Measurements from ENCODE around the gene CSNK2B. TPM values are rescaled to one million over a fixed set of nuclear protein-coding genes. Genes with fewer than 3 reads are reported as not detected.

CSNK2B gene
- total and polyA plus RNA-seq, 10 of the 15 experiments (the other 5 are each of a cell fraction or from before 2014, with no cell fraction given) = 56.3 to 405 (median 286) TPM

DNA sequence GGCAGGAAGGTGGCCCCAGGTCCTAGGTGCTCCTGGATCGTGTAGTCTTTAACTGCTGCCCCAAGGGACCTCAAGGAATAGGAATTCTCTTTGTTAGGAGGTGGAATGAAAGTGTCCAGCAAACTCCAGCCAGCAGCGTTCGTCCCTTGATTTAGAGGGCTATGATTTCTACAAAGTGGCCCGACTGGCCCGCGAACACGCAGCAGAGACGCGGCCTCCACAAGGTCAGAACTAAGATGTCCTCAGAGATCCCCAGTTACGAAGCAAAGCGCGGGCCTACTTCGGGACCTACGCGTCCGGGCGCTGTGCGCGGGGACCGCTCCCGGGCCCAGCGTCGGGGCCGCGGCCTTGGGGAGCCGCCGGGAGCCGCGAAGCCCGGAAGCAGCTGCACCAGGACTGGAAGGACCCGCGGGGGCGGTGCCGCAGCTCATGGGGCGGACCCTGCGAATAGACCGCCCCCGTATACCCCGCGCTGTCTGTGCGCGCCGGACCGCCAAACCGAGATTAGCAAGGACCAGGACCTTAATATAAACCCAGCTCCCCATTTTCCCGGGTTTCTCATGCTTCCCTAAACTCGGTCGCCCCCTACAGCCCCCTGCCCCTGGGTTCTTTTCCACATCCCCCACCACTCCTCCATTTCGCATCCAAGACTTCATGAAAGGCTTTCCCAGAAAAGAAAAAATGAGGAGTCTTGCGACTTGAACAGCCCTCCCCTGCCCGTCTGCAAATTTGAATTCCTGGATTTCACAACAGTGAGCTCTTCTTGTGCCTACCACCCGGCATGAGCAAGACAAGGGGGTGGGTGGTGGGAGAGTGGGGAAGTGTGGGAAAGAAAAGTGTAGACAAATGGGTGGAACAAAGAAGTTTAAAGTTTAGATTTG, 5.3 kb upstream of the CSNK2B start, which contains the start of gene C6orf47 (continued):
- TF ChIP-seq BACH1 (IDR thresholded peaks at IDR 0.05; ENCODE audit: borderline replicate concordance) = peak; percentile 85
- TF ChIP-seq SUPT20H (IDR thresholded peaks at IDR 0.05; ENCODE audit: borderline replicate concordance, control insufficient read depth, low read depth, low read length) = no peak
- TF ChIP-seq RFX5 (IDR thresholded peaks at IDR 0.05; ENCODE audit: low read depth, low read length) = no peak
- TF ChIP-seq, protein P1, sequence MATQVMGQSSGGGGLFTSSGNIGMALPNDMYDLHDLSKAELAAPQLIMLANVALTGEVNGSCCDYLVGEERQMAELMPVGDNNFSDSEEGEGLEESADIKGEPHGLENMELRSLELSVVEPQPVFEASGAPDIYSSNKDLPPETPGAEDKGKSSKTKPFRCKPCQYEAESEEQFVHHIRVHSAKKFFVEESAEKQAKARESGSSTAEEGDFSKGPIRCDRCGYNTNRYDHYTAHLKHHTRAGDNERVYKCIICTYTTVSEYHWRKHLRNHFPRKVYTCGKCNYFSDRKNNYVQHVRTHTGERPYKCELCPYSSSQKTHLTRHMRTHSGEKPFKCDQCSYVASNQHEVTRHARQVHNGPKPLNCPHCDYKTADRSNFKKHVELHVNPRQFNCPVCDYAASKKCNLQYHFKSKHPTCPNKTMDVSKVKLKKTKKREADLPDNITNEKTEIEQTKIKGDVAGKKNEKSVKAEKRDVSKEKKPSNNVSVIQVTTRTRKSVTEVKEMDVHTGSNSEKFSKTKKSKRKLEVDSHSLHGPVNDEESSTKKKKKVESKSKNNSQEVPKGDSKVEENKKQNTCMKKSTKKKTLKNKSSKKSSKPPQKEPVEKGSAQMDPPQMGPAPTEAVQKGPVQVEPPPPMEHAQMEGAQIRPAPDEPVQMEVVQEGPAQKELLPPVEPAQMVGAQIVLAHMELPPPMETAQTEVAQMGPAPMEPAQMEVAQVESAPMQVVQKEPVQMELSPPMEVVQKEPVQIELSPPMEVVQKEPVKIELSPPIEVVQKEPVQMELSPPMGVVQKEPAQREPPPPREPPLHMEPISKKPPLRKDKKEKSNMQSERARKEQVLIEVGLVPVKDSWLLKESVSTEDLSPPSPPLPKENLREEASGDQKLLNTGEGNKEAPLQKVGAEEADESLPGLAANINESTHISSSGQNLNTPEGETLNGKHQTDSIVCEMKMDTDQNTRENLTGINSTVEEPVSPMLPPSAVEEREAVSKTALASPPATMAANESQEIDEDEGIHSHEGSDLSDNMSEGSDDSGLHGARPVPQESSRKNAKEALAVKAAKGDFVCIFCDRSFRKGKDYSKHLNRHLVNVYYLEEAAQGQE (IDR thresholded peaks at IDR 0.05; ENCODE audit: low read depth, low read length) = 0 out of 2 replicates have a peak, but pooled peaks have one; percentile 34
- no peak for TF ChIP-seq CUX1 (IDR thresholded peaks at IDR 0.05; ENCODE audit: insufficient replicate concordance, low read depth, low read length)
- TF ChIP-seq ATF2 (IDR thresholded peaks at IDR 0.05; ENCODE audit: low read length) = no peak
- no peak for TF ChIP-seq BCLAF1 (IDR thresholded peaks at IDR 0.05)
- TF ChIP-seq HCFC1 (IDR thresholded peaks at IDR 0.05; ENCODE audit: low read length) = peak; percentile 27
- peak; percentile 85 for TF ChIP-seq BCL3 (IDR thresholded peaks at IDR 0.05; ENCODE audit: borderline replicate concordance, insufficient read depth, low read depth, low read length, poor library complexity, severe bottlenecking)
- TF ChIP-seq IRF5 (IDR thresholded peaks at IDR 0.05; ENCODE audit: borderline replicate concordance) = no peak
